ENCODE results near the gene CHN1. TPM values are rescaled to one million over a fixed set of nuclear protein-coding genes. Genes with fewer than 3 reads are reported as not detected.

CHN1 gene
- total RNA-seq, 2 donors from 2014 or later, result 13.3 to 30.7 TPM

DNA sequence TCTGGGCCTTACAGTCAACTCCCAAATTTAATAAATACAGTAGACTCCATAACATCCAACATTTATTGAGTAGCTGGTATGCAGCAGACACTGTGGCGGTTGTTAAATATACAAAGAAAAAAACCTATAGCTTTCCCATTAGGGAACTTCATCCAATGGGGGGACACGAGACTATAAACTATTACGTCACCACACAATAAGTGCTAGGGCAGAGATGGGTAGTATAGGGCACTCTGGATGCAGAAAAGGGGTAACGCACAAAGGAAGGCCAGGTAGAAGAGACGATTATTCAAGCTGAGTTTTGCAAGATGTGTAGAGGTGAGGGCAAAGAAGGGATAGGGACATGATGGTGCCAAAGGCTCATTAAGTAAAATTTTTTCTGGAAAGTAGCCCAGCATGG is 10.8 kb downstream of the CHN1 start:
- H3K4me3 ChIP-seq, result no peak overlapping the region
- no peaks in the 10 kb centered on the region for H3K36me3 ChIP-seq
- TF ChIP-seq, protein P1, sequence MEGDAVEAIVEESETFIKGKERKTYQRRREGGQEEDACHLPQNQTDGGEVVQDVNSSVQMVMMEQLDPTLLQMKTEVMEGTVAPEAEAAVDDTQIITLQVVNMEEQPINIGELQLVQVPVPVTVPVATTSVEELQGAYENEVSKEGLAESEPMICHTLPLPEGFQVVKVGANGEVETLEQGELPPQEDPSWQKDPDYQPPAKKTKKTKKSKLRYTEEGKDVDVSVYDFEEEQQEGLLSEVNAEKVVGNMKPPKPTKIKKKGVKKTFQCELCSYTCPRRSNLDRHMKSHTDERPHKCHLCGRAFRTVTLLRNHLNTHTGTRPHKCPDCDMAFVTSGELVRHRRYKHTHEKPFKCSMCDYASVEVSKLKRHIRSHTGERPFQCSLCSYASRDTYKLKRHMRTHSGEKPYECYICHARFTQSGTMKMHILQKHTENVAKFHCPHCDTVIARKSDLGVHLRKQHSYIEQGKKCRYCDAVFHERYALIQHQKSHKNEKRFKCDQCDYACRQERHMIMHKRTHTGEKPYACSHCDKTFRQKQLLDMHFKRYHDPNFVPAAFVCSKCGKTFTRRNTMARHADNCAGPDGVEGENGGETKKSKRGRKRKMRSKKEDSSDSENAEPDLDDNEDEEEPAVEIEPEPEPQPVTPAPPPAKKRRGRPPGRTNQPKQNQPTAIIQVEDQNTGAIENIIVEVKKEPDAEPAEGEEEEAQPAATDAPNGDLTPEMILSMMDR (IDR thresholded peaks at IDR 0.05), result no peak
- ATAC-seq (ENCODE audit: insufficient number of reproducible peaks, low FRiP score, low read depth) (no peak), DNase-seq (ENCODE audit: low spot score) (no peak)
- no peaks in the 10 kb centered on the region for H3K27me3 ChIP-seq (replicated peaks; ENCODE audit: insufficient read depth)
- H3K4me1 ChIP-seq (ENCODE audit: control insufficient read depth in 1 of 2, low read depth in 2 of 2), result peaks cover 4 to 9% of the 10 kb centered on the region in 2 donors
- no peak overlapping the region for H3K27ac ChIP-seq
- no peaks in the 10 kb centered on the region for H3K9me3 ChIP-seq

DNA sequence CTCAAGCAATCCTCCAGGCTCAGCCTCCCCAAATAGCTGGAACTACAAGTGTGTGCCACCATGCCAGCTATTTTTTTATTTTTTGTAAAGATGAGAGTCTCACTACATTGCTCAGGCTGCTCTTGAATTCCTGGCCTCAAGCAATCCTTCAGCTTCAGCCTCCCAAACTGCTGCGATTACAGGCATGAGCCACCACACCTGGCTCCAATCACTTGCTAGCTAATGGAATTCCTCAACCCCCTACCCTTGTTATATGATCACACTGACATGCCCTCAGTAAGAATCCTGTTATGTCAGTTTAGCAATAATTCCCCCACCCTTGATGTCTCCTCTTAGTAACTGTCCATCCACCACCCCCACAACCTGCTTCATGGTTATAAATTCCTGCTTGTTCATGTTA is 12.3 kb downstream of the CHN1 start:
- H3K4me1 ChIP-seq (ENCODE audit: control insufficient read depth in 1 of 2, low read depth in 2 of 2), result peaks cover 0 to under 1% of the 10 kb centered on the region in 2 donors
- DNase-seq (ENCODE audit: low spot score) (no peak), ATAC-seq (ENCODE audit: insufficient number of reproducible peaks, low FRiP score, low read depth) (no peak)
- H3K27me3 ChIP-seq (replicated peaks; ENCODE audit: insufficient read depth), result no peaks in the 10 kb centered on the region
- H3K36me3 ChIP-seq, result no peaks in the 10 kb centered on the region
- H3K27ac ChIP-seq, result no peak overlapping the region
- no peak overlapping the region for H3K4me3 ChIP-seq
- H3K9me3 ChIP-seq, result no peaks in the 10 kb centered on the region
- TF ChIP-seq, protein P1 (IDR thresholded peaks at IDR 0.05), result no peak

- Histone ChIP-seq H3K9me3 (no peaks in the 10 kb centered on the region), H3K36me3 (no peaks in the 10 kb centered on the region), H3K27ac (no peak overlapping the region), H3K4me1 (ENCODE audit: control insufficient read depth in 1 of 2, low read depth in 2 of 2) (no peaks in the 10 kb centered on the region), H3K4me3 (no peak overlapping the region), H3K27me3 (replicated peaks; ENCODE audit: insufficient read depth) (no peaks in the 10 kb centered on the region)
- no peak for DNase-seq (ENCODE audit: low spot score)
- TF ChIP-seq, protein P1 (IDR thresholded peaks at IDR 0.05), result peak; percentile 33
- no peak for ATAC-seq (ENCODE audit: insufficient number of reproducible peaks, low FRiP score, low read depth)
Measured at GRCh38 chr2:174985614-174986013, 19.6 kb downstream of the CHN1 start.

- ATAC-seq (ENCODE audit: insufficient number of reproducible peaks, low FRiP score, low read depth) (no peak), DNase-seq (ENCODE audit: low spot score) (no peak)
- no peaks in the 10 kb centered on the region for H3K9me3 ChIP-seq
- no peak overlapping the region for H3K27ac ChIP-seq
- TF ChIP-seq, protein P1 (IDR thresholded peaks at IDR 0.05), result no peak
- no peaks in the 10 kb centered on the region for H3K4me1 ChIP-seq (ENCODE audit: control insufficient read depth in 1 of 2, low read depth in 2 of 2)
- no peaks in the 10 kb centered on the region for H3K27me3 ChIP-seq (replicated peaks; ENCODE audit: insufficient read depth)
- H3K4me3 ChIP-seq, result no peak overlapping the region
- H3K36me3 ChIP-seq, result no peaks in the 10 kb centered on the region
Measured at GRCh38 chr2:174984561-174984960, 20.6 kb downstream of the CHN1 start.

DNA sequence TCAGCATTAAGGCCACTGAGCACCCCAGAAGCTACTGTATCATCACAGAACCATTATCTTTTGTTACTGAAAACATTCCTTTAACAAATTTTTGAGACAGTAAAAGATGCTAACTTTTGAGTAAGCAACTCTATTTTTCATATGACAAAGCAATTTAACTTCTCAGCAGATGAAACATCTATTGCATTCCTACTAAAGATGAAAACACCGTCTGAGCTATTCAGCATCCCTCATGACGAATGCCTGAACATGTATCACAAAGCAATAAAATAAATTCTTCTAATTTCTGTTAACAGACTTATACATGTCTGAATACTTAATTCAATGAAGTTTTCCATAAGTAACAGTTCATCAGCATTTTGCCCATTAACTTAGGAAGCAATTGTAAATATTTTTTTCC is 23.9 kb downstream of the CHN1 start:
- DNase-seq (ENCODE audit: low spot score), result no peak
- no peaks in the 10 kb centered on the region for H3K9me3 ChIP-seq
- TF ChIP-seq, protein P1 (IDR thresholded peaks at IDR 0.05), result no peak
- no peaks in the 10 kb centered on the region for H3K4me1 ChIP-seq (ENCODE audit: control insufficient read depth in 1 of 2, low read depth in 2 of 2)
- no peaks in the 10 kb centered on the region for H3K27me3 ChIP-seq (replicated peaks; ENCODE audit: insufficient read depth)
- H3K36me3 ChIP-seq, result no peaks in the 10 kb centered on the region
- H3K27ac ChIP-seq, result no peak overlapping the region
- H3K4me3 ChIP-seq, result no peak overlapping the region
- no peak for ATAC-seq (ENCODE audit: insufficient number of reproducible peaks, low FRiP score, low read depth)
